ENCODE measurements around the gene MCL1.
A peak's percentile ranks its signal among the peaks of the same experiment; 100 is the strongest.
"Not testable (repeated sequence)": the region's sequence is repeated elsewhere in the genome, so short reads cannot be mapped to it uniquely, and the experiment has no call there.

The MCL1 gene

DNA sequence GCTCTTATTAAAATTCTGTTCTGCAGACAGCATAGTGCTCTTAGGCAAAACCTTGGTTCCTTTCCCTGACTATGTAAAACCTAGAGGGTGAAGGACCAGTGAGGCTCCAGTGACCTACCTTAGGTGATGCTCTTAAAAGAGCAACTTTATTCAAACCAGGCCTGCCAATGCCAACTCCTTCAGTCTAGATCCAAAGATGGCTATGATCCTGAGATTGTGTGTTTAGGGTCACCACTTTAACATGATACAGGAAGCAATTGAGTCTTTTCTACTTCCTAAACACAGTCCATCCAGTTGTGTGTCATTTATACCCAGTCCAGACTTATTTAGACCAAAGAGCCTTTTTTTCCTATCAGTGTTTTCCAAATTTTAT, 10.8 kb downstream of the MCL1 start:
- no peak for DNase-seq (ENCODE audit: low read depth)

DNA sequence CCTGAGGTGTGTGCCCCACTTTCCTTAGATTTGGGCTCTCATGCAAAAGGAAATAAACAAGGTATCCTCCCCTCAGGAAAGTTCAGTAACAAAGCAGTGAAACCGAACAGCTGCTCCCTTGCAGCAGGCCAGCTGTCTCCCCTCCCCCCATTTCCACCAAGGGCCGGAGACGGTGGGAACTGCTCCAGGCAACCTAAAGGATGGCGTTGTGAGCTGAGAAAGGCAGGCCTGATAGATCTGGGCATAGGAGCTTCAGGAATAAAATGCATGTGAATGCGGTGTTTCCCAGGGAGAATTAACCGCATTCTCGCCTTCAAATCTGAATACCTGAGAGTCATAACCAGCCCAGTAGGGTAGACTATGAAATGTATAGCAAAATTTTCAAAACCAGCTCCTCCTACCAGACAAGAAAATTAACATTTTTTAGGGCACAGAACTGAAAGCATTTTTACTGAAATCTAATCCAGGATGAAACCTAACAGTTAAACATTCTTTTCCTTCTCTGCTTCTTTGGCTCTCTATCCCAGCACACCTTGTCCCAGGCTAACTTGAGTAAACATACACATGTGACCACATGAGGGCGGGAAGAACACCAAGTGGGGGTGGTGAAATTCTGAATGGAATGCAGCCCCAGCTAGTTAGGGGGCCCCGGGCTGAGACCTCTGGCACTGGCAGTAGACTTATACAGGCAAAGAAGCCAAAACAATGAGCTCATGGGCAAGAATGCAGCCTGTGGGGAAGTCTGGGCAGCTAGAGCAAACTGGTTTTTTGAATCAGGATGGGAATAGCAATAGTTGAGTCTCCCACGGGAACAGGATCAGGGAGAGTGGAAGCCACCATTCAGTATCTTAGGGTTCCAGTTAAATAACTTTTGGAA, 11.5 kb downstream of the MCL1 start:
- DNase-seq (ENCODE audit: low read depth): no peak

DNA sequence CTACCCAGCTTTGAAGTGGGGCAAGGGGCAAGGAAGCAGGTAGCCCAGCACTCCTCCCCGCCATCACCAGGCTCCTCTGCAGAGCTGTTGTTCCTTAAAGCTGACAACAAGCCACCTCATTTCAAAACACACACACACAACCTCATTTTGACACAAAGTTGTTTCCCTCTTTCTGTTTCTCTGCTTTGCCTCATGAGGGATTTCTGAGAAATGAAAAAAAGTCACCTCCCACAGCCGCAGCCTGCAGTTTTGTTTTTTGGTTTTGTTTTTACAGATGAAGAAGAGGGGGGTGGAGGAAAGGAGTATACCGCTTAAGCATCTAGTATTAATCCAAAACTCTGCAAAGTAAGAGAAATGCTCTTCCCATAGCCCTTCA, 12.1 kb downstream of the MCL1 start:
- no peak for DNase-seq (ENCODE audit: low read depth)

DNA sequence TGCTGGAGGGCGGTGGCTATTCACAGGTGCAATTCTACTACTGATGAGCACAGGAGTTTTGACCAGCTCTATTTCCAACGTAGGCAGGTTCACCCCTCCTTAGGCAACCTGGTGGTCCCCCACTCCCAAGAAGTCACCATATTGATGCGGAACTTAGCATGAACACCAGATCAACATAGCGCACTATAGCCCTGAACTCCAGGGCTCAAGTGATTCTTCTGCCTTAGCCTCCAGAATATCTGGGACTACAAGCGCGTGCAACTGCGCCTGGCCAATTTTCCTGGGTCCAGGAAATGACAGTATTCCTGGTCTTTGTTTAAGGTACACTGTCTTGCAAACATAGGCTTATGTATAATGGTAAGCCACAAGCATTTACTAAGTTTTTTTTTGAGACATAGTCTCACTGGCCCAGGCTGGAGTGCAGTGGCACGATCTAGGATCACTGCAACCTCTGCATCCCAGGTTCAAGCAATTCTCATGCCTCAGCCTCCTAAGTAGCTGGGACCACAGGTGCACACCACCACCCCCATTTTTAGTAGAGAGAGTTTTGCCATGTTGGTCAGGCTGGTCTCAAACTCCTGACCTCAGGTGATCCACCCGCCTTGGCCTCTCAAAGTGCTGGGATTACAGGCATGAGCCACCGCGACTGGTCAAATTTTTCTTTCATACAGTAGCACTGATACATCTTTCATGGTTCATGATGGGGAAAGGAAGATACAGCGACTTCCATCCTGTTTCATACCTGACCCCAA, 12.6 kb downstream of the MCL1 start:
- no peak for DNase-seq (ENCODE audit: low read depth)

DNA sequence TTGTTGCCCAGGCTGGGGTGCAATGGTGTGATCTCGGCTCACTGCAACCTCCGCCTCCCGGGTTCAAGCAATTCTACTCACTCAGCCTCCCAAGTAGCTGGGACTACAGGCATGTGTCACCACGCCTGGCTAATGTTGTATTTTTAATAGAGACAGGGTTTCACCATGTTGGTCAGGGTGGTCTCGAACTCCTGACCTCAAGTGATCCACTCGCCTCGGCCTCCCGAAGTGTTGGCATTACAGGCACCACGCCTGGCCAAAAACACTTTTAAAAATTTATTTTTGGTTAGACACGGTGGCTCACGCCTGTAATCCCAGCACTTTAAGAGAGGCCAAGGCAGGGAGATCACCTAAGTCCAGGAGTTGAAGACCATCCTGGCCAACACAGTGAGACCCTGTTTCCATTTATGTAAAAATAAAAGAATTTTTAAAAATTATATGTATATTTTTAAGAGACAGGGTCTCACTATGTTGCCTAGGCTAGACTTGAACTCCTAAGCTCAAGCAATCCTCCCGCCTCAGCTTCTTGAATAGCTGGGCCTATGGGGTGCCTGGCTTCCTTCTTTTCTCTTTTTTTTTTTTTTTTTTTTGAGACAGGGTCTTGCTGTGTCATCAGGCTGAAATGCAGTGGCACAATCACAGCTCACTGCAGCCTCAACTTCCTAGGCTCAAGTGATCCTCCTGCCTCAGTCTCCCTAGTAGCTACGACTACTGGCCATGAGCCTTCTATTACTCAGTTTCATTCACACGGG, 14.0 kb downstream of the MCL1 start:
- DNase-seq (ENCODE audit: low read depth): not testable (repeated sequence)

DNA sequence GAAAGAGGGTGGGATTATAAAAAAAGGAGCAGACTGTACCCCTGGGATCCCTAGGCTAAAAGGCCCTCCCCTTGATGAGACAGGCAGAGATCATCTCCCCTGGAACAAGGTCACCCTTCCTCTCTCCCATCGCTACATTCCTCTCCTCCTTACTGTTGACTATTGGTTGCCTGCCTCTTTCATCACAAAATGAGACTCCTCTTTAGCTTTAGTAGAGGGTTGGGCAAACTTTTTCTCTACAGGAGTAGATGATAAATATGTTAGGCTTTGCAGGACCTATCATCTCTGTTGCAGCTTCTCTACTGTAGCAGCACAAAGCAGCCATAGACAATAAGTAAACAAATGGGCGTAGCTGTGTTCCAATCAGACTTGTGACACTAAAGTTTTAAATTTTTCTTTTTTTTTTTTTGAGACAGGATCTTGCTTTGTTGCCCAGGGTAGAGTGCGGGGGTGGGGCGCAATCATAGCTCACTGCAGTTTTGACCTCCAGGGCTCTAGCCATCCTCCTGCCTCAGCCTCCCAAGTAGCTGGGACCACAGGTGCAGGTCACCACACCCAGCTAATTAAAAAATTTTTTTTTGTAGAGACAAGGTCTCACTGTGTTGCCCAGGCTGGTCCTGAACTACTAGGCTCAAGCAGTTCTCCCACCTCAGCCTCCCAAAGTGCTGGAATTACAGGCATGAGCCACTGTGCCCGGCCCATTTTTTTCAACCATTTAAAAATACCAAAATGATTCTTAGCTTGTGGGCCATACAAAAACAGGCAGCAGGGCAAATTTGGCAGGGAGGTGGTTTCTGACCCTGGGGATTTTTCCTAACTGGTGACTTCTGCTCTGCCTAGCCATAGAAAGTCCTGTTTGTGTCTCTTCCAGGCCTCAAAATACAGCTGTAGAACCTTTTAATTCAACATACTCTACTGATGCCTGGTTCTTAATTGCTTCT, 15.1 kb downstream of the MCL1 start:
- DNase-seq (ENCODE audit: low read depth): no peak

DNA sequence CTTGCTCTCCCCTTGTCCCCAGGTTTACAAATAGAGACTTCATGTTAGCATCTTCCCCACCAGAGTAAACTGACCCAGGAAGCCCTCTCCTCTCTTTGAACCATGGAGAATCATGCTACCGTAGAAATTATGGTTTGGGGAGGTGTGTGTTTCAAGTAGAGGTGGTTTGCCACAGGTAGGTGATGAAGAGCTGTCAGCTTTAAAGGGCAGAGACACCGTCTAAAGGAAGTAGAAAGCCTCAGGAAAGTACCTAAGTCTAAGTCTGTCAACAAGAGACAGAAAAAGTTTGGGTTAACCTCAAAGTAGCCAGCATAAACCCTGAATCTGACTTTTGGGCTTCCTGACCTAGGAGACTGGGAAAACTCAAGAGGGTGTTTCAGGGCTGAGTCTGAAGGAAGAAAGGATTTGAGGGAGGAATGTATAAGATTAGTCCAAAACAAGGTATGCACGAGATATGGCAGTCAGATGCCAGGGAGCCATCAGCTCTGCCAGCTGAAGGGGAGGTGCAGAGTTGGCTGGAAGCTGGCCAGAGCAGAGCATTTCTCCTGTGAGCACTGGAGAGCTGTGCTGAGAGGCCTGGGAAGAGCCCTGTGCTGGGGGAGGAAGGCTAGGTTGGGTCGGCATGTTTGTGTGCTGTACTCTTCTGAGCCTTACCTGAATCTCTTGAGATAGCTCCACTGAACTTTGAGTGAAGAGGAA, 15.9 kb downstream of the MCL1 start:
- peak; percentile 50 for DNase-seq (ENCODE audit: low read depth)

DNA sequence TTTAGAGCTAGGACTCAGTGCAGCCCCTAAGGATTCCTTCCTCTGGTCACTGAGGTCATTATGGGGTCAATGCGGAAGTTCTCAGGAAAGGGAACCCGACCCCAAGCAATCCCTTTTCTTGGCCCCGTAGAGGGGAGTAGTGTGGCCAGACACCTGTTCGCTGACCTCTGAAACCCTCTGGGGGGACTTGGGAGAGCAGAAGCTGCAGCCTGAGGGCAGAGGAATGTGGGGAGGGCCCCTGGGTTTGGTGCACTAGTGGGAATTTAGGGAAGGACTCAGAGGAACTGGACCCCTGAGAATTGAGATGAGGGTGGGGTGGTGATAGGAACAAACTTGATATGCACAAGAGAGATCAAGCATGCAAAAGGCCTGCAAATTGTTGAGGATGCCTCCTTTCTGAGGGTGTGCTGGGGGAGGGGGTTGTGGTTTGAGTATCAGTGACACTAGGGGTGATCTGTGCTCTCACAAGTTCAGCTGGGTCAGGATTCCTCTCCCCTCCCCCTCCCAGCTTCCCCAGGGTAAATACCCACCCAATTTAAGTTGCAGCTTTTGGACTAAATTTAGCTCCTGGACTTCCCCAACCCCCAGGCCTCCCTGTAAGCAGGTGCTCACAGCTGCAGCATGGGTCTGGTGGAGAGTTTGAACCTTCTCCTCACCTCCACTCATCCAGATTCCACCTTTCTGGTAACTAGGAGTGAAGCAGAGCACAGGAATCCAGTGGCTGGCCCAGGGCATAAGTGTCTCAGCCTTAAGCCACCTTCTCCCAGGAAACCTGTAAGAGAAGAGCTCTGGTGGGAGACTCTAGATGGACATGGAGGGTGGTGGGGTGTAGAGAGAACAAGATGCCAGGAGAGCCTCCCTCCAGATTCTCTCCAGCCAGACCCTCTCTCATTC, 16.7 kb downstream of the MCL1 start:
- peak; percentile 67 for DNase-seq (ENCODE audit: low read depth)

DNA sequence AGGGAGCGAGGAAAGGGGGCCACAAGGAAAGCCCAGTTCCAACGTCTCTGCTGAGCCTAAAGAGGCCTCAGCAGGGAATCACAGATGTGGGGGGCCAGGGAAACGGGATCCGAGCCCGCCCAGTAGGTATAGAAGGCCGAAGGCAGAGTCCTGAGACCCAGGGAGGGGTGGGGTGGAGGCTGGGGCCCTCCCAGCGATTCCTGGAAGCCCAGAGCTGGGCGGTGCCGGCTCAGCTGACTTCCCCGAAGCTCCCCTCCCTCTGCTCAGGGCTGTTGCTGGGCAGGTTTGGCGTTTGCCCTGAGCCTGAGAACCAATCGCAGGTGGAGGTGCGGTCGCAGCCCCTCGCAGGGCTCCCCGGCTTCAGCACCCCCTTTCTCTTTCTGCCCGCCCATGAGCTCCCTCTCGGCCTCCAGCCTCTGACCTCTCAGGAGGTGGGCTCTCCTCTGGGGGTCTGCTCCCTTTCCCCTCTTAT, 17.4 kb downstream of the MCL1 start:
- DNase-seq (ENCODE audit: low read depth): peak; percentile 67

DNA sequence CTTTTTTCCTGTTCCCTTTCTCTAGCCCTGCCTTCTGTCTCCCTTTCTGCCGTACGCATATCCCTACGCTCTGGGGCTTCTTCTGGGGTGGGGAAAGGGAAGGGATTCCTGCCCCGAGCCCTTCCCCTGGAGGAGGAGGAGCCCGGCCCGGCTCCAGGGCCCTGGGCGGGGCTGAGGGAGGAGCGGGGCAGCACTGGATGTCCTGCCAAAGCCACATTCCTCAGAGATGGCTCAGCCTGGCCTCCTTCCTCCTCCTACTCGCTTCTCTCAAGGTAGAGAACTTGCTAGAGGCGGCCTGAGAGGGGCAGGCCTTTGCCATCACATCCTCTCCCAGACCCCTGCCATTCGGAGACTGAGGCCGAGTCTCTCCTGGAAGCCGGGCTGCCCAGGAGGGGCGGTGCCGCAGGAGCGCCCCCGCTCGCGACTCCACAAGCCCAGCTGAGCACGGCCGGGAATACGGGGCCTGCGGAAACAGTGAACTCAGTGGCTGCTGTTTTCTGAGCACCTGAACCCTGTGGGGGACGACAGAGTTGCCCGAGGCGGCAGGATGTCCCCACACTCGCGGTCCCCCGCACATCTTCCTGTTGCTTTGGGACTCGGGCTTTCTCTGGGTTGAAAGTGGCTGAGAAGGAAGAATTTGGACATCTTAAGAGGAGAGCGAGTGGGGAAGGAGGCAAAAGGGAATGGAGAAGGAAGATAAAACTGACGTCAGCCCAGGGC, 18.0 kb downstream of the MCL1 start:
- no peak for DNase-seq (ENCODE audit: low read depth)

DNA sequence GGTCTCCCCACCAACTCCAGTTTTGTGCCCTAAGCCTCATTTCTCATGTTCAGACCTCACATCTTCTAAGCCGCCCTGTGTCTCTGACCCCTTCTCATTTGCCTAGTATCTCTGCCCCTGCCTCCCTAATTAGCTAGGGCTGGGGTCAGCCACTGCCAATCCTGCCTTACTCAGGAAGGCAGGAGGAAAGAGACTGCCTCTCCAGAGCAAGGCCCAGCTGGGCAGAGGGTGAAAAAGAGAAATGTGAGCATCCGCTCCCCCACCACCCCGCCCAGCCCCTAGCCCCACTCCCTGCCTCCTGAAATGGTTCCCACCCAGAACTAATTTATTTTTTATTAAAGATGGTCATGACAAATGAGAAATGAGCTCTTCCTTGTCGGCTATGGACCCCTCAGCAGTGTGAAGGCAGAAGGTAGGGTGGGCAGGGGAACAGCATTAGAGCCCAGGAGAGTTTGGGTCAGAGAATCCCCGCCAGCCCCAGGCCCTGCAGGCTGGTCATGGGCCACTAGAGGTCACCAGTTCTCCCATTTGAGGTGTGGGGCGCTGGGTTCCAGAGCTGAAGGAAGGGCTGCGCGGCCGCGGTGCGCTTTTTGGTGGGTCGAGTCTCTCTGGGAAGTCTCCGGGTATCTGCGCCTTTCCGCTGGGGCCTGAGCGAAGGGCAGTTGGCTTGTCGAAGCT, 18.7 kb downstream of the MCL1 start:
- peak; percentile 48 for DNase-seq (ENCODE audit: low read depth)

DNA sequence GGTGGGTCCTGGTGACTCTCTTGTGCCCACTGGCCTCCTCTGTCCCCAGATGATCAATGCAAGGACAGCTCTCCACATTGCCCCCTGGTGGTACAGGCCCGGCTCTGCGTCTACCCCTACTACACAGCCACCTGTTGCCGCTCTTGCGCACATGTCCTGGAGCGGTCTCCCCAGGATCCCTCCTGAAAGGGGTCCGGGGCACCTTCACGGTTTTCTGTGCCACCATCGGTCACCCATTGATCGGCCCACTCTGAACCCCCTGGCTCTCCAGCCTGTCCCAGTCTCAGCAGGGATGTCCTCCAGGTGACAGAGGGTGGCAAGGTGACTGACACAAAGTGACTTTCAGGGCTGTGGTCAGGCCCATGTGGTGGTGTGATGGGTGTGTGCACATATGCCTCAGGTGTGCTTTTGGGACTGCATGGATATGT, 19.4 kb downstream of the MCL1 start:
- DNase-seq (ENCODE audit: low read depth): no peak

DNA sequence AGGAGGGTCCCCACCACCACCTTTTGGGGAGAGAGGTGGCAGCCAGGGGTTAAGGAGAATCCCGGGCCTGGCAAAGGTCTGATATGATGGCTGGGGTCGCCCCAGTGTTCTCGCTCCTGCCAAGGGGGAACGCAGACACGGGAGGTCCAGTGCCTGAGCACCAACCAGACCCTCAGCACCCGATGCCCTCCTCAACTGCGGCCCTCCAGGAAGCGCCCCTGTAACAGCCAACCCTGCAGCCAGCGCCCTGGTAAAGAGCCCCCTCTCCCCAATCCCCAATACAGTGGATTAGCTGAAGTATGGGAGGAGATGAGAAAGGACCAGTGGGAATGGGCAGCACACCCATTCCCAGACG, 19.8 kb downstream of the MCL1 start:
- no peak for DNase-seq (ENCODE audit: low read depth)

DNA sequence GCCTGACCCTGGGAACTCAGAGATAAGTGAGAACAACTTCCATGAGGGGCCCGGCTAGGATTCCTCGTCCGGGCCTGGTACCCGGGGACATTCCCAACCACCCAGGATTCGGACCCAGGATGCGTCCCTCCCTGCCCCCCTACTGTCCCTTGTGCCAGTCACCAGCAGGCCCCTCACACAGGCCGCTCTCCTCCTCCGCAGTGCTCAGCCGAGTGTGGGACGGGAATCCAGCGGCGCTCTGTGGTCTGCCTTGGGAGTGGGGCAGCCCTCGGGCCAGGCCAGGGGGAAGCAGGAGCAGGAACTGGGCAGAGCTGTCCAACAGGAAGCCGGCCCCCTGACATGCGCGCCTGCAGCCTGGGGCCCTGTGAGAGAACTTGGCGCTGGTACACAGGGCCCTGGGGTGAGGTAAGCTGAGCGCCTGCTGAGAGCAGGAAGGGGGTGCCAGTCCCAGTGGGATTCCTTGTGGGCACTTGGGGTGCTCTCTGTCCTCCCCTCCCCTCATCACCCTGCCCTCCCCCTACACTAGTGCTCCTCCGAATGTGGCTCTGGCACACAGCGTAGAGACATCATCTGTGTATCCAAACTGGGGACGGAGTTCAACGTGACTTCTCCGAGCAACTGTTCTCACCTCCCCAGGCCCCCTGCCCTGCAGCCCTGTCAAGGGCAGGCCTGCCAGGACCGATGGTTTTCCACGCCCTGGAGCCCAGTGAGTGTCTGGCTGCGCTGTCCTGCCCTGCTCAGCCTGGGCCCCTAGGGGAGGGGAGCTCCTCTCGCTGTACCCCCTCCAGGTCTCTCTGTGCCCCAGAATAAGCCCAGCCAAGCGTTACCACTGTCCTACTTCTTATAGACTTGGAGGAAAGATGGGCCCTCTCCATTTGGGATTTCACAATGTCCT, 20.4 kb downstream of the MCL1 start:
- DNase-seq (ENCODE audit: low read depth): no peak

DNA sequence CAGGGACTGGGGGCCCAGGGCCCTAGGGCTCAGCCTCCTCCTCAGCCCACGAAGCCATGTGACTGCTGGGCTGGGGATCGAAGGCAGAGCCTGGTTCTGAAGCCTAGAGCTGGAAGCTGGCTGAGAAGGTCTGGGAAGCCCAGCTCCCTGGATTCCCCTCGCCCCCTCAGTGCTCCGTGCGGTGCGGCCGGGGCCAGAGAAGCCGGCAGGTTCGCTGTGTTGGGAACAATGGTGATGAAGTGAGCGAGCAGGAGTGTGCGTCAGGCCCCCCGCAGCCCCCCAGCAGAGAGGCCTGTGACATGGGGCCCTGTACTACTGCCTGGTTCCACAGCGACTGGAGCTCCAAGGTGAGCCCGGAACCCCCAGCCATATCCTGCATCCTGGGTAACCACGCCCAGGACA, 21.1 kb downstream of the MCL1 start:
- no peak for DNase-seq (ENCODE audit: low read depth)

DNA sequence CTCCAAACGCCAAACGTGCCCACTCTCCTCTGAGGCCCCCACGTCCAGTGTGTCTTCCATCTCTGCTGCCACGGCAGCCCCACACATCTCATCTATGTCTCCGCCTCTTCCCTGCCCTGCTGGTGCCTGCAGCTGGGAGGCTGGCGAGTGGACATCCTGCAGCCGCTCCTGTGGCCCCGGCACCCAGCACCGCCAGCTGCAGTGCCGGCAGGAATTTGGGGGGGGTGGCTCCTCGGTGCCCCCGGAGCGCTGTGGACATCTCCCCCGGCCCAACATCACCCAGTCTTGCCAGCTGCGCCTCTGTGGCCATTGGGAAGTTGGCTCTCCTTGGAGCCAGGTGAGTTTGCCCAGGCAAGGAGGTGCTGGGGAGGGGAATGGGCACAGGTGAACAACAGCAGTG, 21.6 kb downstream of the MCL1 start:
- no peak for DNase-seq (ENCODE audit: low read depth)

DNA sequence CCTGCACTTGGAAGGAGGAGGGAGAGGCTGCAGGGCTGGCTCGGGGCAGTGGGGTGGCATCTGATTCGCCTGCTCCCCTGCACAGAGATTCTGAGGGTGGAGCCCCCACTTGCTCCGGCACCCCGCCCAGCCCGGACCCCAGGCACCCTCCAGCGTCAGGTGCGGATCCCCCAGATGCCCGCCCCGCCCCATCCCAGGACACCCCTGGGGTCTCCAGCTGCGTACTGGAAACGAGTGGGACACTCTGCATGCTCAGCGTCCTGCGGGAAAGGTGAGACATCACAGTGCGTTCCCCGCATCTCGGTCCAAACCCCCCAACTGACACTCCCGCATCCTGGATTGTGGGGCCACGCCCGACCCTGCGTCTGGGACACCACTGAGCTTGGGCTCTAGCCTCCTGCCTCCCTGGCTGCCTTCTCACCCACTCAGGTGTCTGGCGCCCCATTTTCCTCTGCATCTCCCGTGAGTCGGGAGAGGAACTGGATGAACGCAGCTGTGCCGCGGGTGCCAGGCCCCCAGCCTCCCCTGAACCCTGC, 22.3 kb downstream of the MCL1 start:
- no peak for DNase-seq (ENCODE audit: low read depth)
